Smooth muscle cell (in vitro differentiated cells): ENCODE data around the gene PSMD9. TPM values are rescaled to one million over a fixed set of nuclear protein-coding genes. Genes with fewer than 3 reads are reported as not detected.

ENCODE experiments used
- DNase-seq: peaks from one replicate; lab custom pipeline; 2025; ENCODE audit not compliant: unreplicated experiment; lab: John Stamatoyannopoulos, UW
- H2AFZ ChIP-seq: fragments of 200-600 bp; sonication (generic); 2 replicates; pipeline ENCODE4 v1.6.0; 2016; ENCODE audit warnings: antibody characterized with exemption, low read depth, mild to moderate bottlenecking
- H3F3A ChIP-seq: fragments of 200-600 bp; sonication (generic); 2 replicates; pipeline ENCODE4 v1.6.0; 2017; ENCODE audit warnings: antibody characterized with exemption, low read depth
- H3K27ac ChIP-seq: fragments of 200-600 bp; sonication (generic); 2 replicates; pipeline ENCODE4 v1.5.1; 2016; ENCODE audit warnings: low read depth, mild to moderate bottlenecking
- H3K27me3 ChIP-seq: fragments of 200-600 bp; sonication (generic); 2 replicates; pipeline ENCODE4 v1.6.1; 2016; ENCODE audit warnings: low read depth, mild to moderate bottlenecking
- H3K36me3 ChIP-seq: fragments of 200-600 bp; sonication (generic); 2 replicates; pipeline ENCODE4 v1.5.1; 2016; ENCODE audit warnings: low read depth
- H3K4me1 ChIP-seq: fragments of 200-600 bp; sonication (generic); 2 replicates; pipeline ENCODE4 v1.5.1; 2016; ENCODE audit warnings: low read depth
- H3K4me2 ChIP-seq: fragments of 200-600 bp; sonication (generic); 2 replicates; pipeline ENCODE4 v1.6.0; 2016; ENCODE audit warnings: mild to moderate bottlenecking
- H3K4me3 ChIP-seq: fragments of 200-600 bp; sonication (generic); 2 replicates; pipeline ENCODE4 v1.5.1; 2016; ENCODE audit warnings: mild to moderate bottlenecking
- H3K79me2 ChIP-seq: fragments of 200-600 bp; sonication (generic); 2 replicates; pipeline ENCODE4 v1.6.0; 2016; ENCODE audit warnings: low read depth, mild to moderate bottlenecking
- H3K9ac ChIP-seq: fragments of 200-600 bp; sonication (generic); 2 replicates; pipeline ENCODE4 v1.6.0; 2016; ENCODE audit warnings: low read depth
- H3K9me3 ChIP-seq: fragments of 200-600 bp; sonication (generic); replicated peaks from 2 replicates; pipeline ENCODE4 v1.5.1; 2016; ENCODE audit warnings: low read depth
- H4K20me1 ChIP-seq: fragments of 200-600 bp; sonication (generic); 2 replicates; pipeline ENCODE4 v1.6.0; 2016; ENCODE audit warnings: low read depth
- WGBS: methylation state at CpG from one replicate; pipeline ENCODE4 v1.1.7; 2016; ENCODE audit warnings: low lambda C conversion rate; 5-methylcytosine and 5-hydroxymethylcytosine counted together
- polyA plus RNA-seq: library from polyadenylated mRNA; unstranded; fragments of >200 nt; fragmentation: Nextera tagmentation; extraction: Ambion mirVana; gene quantifications from 2 replicates; pipeline ENCODE4 v1.2.1, GENCODE V29; 2016
- small RNA-seq: library from RNA; depleted of rRNA; stranded (forward); fragments of <200 nt; gene quantifications from one replicate; pipeline ENCODE3, GENCODE V24; 2014
- total RNA-seq: library from RNA; depleted of rRNA; stranded (reverse); fragments of >200 nt; gene quantifications from 2 replicates; pipeline ENCODE4 v1.2.3, GENCODE V29; 2014
- TF ChIP-seq, protein P1 (sequence below): fragments of 200-600 bp; sonication (generic); IDR thresholded peaks from 2 replicates; pipeline ENCODE4 v1.5.1; 2017; ENCODE audit warnings: borderline replicate concordance, mild to moderate bottlenecking, antibody characterized with exemption; ENCODE audit not compliant: insufficient read depth, poor library complexity, severe bottlenecking

PSMD9 gene
- total and polyA plus RNA-seq, 2 experiments from 2014 or later = 33.9 to 87.7 TPM

DNA sequence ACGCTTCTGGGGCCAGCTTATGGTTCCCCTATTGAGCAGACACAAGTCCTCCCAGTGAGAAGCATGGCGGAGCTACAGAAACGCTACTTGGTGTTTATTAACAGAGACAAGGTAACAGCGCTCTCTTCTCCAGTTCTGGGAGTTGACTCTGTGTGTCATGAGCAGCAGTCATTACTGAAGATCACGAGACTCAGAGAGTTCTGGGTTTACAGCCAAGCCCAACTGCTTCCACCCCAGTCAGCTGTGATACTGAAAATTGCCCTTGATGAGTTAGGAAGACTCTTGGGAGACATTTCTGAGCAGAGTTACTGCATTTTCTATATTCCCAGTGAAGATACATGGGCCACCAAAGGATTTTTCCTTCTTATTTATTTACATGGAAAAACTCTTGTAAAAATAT lies 78.4 kb downstream of the PSMD9 start:
- TF ChIP-seq, protein P1, sequence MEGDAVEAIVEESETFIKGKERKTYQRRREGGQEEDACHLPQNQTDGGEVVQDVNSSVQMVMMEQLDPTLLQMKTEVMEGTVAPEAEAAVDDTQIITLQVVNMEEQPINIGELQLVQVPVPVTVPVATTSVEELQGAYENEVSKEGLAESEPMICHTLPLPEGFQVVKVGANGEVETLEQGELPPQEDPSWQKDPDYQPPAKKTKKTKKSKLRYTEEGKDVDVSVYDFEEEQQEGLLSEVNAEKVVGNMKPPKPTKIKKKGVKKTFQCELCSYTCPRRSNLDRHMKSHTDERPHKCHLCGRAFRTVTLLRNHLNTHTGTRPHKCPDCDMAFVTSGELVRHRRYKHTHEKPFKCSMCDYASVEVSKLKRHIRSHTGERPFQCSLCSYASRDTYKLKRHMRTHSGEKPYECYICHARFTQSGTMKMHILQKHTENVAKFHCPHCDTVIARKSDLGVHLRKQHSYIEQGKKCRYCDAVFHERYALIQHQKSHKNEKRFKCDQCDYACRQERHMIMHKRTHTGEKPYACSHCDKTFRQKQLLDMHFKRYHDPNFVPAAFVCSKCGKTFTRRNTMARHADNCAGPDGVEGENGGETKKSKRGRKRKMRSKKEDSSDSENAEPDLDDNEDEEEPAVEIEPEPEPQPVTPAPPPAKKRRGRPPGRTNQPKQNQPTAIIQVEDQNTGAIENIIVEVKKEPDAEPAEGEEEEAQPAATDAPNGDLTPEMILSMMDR = no peak
- Histone ChIP-seq H3K9me3 (no peaks in the 10 kb centered on the region), H3K79me2 (no peaks in the 10 kb centered on the region), H4K20me1 (no peaks in the 10 kb centered on the region), H3K36me3 (no peaks in the 10 kb centered on the region), H3K4me1 (no peaks in the 10 kb centered on the region), H3K4me3 (no peak overlapping the region), H2AFZ (no peak overlapping the region), H3K27ac (no peak overlapping the region), H3K27me3 (no peaks in the 10 kb centered on the region), H3K9ac (no peak overlapping the region), H3K4me2 (no peak overlapping the region), H3F3A (no peaks in the 10 kb centered on the region)
- no peak for DNase-seq
- 96% methylated on average over 5 of the region's 5 CpGs for WGBS

Small RNA genes within 50 kb of the gene (small RNA-seq; reads per million reads assigned to genes)
- gene AC069503.3 = not detected
- not detected for gene RF00017
- gene RNU7-170P = not detected

Other genes starting within 250 kb of the PSMD9 start
- gene MORN3, start 219.1 kb upstream of the PSMD9 start, total RNA-seq = 0.13 and 0.18 TPM in 2 replicates
- gene MORN3, start 219.1 kb upstream of the PSMD9 start, polyA plus RNA-seq = 0.11 and 2.0 TPM in 2 replicates
- gene TMEM120B, start 176.0 kb upstream of the PSMD9 start, total RNA-seq = 5.3 and 6.9 TPM in 2 replicates
- 7.6 and 7.7 TPM in 2 replicates for gene TMEM120B, start 176.0 kb upstream of the PSMD9 start, polyA plus RNA-seq
- gene RHOF, start 95.1 kb upstream of the PSMD9 start, total RNA-seq = 12.7 and 25.9 TPM in 2 replicates
- 13.8 and 15.3 TPM in 2 replicates for gene RHOF, start 95.1 kb upstream of the PSMD9 start, polyA plus RNA-seq
- gene SETD1B, start 84.8 kb upstream of the PSMD9 start, total RNA-seq = 2.7 and 4.2 TPM in 2 replicates
- 1.9 and 2.9 TPM in 2 replicates for gene SETD1B, start 84.8 kb upstream of the PSMD9 start, polyA plus RNA-seq
- gene HPD, start 29.9 kb upstream of the PSMD9 start, total RNA-seq = not detected in 2 replicates
- 0.53 TPM in 1 of 2 replicates, not detected in the other for gene HPD, start 29.9 kb upstream of the PSMD9 start, polyA plus RNA-seq
- gene CFAP251, start 29.8 kb downstream of the PSMD9 start, total RNA-seq = 5.0 and 8.6 TPM in 2 replicates
- gene CFAP251, start 29.8 kb downstream of the PSMD9 start, polyA plus RNA-seq = 1.2 and 7.1 TPM in 2 replicates
- gene BCL7A, start 133.1 kb downstream of the PSMD9 start, total RNA-seq = 2.7 and 4.3 TPM in 2 replicates
- 3.0 and 5.7 TPM in 2 replicates for gene BCL7A, start 133.1 kb downstream of the PSMD9 start, polyA plus RNA-seq
- 7.6 and 11.8 TPM in 2 replicates for gene MLXIP, start 190.0 kb downstream of the PSMD9 start, total RNA-seq
- 15.3 and 24.7 TPM in 2 replicates for gene MLXIP, start 190.0 kb downstream of the PSMD9 start, polyA plus RNA-seq